C4-2B (cell line): ENCODE results near the gene RFC3.

Experiments
- ZFX ChIP-seq: fragments of 450-650 bp; IDR thresholded peaks from 2 replicates; pipeline ENCODE4 v1.6.1; 2017
- TF ChIP-seq, protein P1 (sequence below): fragments of 450-650 bp; conservative IDR thresholded peaks from 2 replicates; pipeline ENCODE4 v1.5.1; 2017; ENCODE audit warnings: mild to moderate bottlenecking

DNA sequence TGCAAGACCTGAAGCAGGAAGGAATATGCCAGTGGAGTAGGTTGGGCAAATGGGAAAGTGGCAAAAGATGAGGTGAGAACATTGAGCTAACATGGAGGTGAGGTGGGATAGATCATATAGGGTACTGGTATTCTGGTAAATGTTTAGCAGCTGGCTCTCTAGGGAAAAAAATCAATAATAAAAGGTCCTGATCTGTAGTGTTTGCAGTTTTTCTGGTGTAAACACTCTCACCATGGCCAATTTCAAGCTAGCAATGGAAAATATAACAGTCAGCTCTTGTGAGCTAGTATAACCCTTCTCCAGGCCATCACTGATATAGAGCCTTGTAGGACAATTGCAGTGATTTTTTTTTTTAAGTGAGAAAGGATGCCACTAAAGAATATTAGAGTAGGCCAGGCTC lies 31.3 kb downstream of the RFC3 start:
- TF ChIP-seq, protein P1, sequence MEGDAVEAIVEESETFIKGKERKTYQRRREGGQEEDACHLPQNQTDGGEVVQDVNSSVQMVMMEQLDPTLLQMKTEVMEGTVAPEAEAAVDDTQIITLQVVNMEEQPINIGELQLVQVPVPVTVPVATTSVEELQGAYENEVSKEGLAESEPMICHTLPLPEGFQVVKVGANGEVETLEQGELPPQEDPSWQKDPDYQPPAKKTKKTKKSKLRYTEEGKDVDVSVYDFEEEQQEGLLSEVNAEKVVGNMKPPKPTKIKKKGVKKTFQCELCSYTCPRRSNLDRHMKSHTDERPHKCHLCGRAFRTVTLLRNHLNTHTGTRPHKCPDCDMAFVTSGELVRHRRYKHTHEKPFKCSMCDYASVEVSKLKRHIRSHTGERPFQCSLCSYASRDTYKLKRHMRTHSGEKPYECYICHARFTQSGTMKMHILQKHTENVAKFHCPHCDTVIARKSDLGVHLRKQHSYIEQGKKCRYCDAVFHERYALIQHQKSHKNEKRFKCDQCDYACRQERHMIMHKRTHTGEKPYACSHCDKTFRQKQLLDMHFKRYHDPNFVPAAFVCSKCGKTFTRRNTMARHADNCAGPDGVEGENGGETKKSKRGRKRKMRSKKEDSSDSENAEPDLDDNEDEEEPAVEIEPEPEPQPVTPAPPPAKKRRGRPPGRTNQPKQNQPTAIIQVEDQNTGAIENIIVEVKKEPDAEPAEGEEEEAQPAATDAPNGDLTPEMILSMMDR = no peak
- TF ChIP-seq ZFX = no peak
